Cardiac muscle cell (in vitro differentiated cells and primary cell): ENCODE measurements around the gene RERE. TPM values are rescaled to one million over a fixed set of nuclear protein-coding genes. Genes with fewer than 3 reads are reported as not detected.
"Not testable (repeated sequence)": the region's sequence is repeated elsewhere in the genome, so short reads cannot be mapped to it uniquely, and the experiment has no call there.

ENCODE experiments used
- DNase-seq, 2 donors: peaks; one replicate each; pipeline versions ENCODE4 v3.0.0 to v3.0.0-alpha.2; 2010 to 2017; ENCODE audit warnings: low read depth in 1 of 2, low spot score in 1 of 2
- H3K27ac ChIP-seq: fragments of 200-600 bp; sonication (generic); 2 replicates; pipeline ENCODE4 v1.5.1; 2016
- H3K27me3 ChIP-seq: fragments of 200-600 bp; sonication (generic); 2 replicates; pipeline ENCODE4 v1.6.0; 2016; ENCODE audit warnings: control low read depth
- H3K36me3 ChIP-seq: fragments of 200-600 bp; sonication (generic); 2 replicates; pipeline ENCODE4 v1.5.1; 2016; ENCODE audit warnings: control low read depth
- H3K4me1 ChIP-seq: fragments of 200-600 bp; sonication (generic); 2 replicates; pipeline ENCODE4 v1.8.1; 2017; ENCODE audit warnings: low read depth, mild to moderate bottlenecking, mixed run types
- H3K4me3 ChIP-seq: fragments of 200-600 bp; sonication (generic); 2 replicates; pipeline ENCODE4 v1.5.1; 2016; ENCODE audit warnings: mild to moderate bottlenecking
- H3K9me3 ChIP-seq: fragments of 200-600 bp; sonication (generic); 2 replicates; pipeline ENCODE4 v1.5.1; 2017; ENCODE audit warnings: low read depth, mild to moderate bottlenecking, control low read depth
- polyA plus RNA-seq: library from polyadenylated mRNA; unstranded; fragments of >200 nt; fragmentation: Nextera tagmentation; extraction: Ambion mirVana; gene quantifications from 2 replicates; pipeline ENCODE4 v1.2.1, GENCODE V29; 2016
- total RNA-seq: library from RNA; depleted of rRNA; stranded (reverse); fragments of >200 nt; gene quantifications from 2 replicates; pipeline ENCODE4 v1.2.3, GENCODE V29; 2016
- TF ChIP-seq, protein P1 (sequence below): IDR thresholded peaks from 2 replicates; pipeline ENCODE4 v1.5.1; 2012; ENCODE audit warnings: low read depth, mild to moderate bottlenecking, low read length

Gene RERE
- total and polyA plus RNA-seq, 2 experiments from 2014 or later, result 72.5 to 81.0 TPM

GRCh38 chr1:8503842-8504241 is 313.6 kb downstream of the RERE start:
- Histone ChIP-seq H3K27me3 (no peaks in the 10 kb centered on the region), H3K4me3 (no peak overlapping the region), H3K9me3 (no peaks in the 10 kb centered on the region), H3K27ac (no peak overlapping the region), H3K36me3 (peaks cover 8% of the 10 kb centered on the region), H3K4me1 (no peaks in the 10 kb centered on the region)
- DNase-seq, result no peak
- TF ChIP-seq, protein P1, sequence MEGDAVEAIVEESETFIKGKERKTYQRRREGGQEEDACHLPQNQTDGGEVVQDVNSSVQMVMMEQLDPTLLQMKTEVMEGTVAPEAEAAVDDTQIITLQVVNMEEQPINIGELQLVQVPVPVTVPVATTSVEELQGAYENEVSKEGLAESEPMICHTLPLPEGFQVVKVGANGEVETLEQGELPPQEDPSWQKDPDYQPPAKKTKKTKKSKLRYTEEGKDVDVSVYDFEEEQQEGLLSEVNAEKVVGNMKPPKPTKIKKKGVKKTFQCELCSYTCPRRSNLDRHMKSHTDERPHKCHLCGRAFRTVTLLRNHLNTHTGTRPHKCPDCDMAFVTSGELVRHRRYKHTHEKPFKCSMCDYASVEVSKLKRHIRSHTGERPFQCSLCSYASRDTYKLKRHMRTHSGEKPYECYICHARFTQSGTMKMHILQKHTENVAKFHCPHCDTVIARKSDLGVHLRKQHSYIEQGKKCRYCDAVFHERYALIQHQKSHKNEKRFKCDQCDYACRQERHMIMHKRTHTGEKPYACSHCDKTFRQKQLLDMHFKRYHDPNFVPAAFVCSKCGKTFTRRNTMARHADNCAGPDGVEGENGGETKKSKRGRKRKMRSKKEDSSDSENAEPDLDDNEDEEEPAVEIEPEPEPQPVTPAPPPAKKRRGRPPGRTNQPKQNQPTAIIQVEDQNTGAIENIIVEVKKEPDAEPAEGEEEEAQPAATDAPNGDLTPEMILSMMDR, result no peak

GRCh38 chr1:8502949-8503348 is 314.5 kb downstream of the RERE start:
- not testable (repeated sequence) for H3K36me3 ChIP-seq, H3K9me3 ChIP-seq, H3K4me1 ChIP-seq, H3K4me3 ChIP-seq, H3K27ac ChIP-seq, H3K27me3 ChIP-seq, DNase-seq

DNA sequence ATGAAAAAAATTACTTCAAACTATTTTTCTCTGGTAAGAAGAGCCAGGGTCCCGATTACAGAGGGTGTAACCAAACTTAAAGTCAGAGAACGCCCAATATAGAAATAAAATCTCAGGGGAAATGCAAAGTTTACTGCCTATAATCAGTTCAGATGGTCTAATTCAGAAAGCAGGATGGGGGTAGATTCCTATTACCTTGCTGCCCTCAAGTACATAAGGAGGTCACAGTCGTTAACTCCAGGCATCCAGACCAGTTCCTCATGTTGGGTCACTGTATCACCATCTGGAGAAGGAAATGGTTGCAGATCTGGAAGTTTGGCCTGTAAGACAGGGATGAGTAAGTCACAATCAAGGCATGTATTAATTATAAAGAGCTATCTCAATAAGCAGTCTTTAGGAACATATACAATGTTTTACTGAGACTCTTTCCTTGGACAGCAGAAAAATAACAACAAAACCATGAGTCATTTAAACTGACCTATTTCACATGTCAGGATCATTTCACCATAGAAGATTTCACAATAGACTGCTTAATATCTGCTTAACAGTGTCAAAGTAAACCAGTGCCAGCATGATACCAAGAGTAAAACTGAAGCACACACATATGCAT is 320.1 kb downstream of the RERE start:
- Histone ChIP-seq H3K27ac (peak overlapping the region; percentile 2), H3K4me3 (no peak overlapping the region), H3K9me3 (no peaks in the 10 kb centered on the region), H3K27me3 (no peaks in the 10 kb centered on the region), H3K36me3 (peaks cover 34% of the 10 kb centered on the region), H3K4me1 (peaks cover 12% of the 10 kb centered on the region)
- DNase-seq, result peak in 1 of 2 donors; percentile 86
- TF ChIP-seq, protein P1, result no peak

GRCh38 chr1:8496473-8496872 is 321.0 kb downstream of the RERE start:
- TF ChIP-seq, protein P1, result no peak
- no peaks in the 10 kb centered on the region for H3K27me3 ChIP-seq
- H3K4me3 ChIP-seq, result no peak overlapping the region
- peak overlapping the region; percentile 57 for H3K27ac ChIP-seq
- peaks cover 34% of the 10 kb centered on the region for H3K36me3 ChIP-seq
- no peak for DNase-seq
- H3K9me3 ChIP-seq, result no peaks in the 10 kb centered on the region
- H3K4me1 ChIP-seq, result peaks cover 12% of the 10 kb centered on the region

- no peak for DNase-seq
- Histone ChIP-seq H3K36me3 (peaks cover 34% of the 10 kb centered on the region), H3K27me3 (no peaks in the 10 kb centered on the region), H3K9me3 (no peaks in the 10 kb centered on the region), H3K27ac (no peak overlapping the region), H3K4me1 (peaks cover 12% of the 10 kb centered on the region), H3K4me3 (no peak overlapping the region)
- TF ChIP-seq, protein P1, result no peak
Measured at GRCh38 chr1:8495928-8496401, 321.5 kb downstream of the RERE start.

DNA sequence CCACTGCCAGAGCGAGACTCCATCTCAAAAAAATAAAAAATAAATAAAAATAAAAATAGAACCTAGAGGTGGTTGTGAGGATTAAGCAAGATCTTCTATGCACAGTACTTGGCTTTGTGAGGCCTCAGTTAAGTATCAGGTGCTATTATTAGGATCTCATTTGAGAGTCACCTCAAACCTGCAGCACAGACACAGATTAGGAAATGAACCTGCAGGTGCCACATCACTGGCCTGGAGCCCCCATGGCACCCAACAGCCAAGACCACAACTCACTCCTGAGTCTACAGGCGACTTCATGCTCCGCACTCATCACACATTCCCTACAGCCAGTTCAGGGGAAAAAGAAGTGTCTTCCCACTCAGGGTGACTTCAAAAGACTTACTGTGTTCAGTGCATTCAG is 322.8 kb downstream of the RERE start:
- peaks cover 34% of the 10 kb centered on the region for H3K36me3 ChIP-seq
- no peaks in the 10 kb centered on the region for H3K9me3 ChIP-seq
- H3K27ac ChIP-seq, result peak overlapping the region; percentile 72
- TF ChIP-seq, protein P1, result no peak
- H3K4me3 ChIP-seq, result no peak overlapping the region
- H3K27me3 ChIP-seq, result no peaks in the 10 kb centered on the region
- H3K4me1 ChIP-seq, result peaks cover 12% of the 10 kb centered on the region
- DNase-seq, result no peak
